ENCODE measurements around the gene LDAH. TPM values are rescaled to one million over a fixed set of nuclear protein-coding genes. Genes with fewer than 3 reads are reported as not detected.

LDAH gene
- total and polyA plus RNA-seq, 3 experiments from 2014 or later: 12.7 to 32.1 (median 31.6) TPM

- DNase-seq: no peak
- Mint-ChIP-seq H3K4me3 (no peak overlapping the region), H3K9me3 (no peaks in the 10 kb centered on the region), H3K27ac (no peak overlapping the region), H3K4me1 (peaks cover 0 to 1% (median 0%) of the 10 kb centered on the region in 3 donors), H3K27me3 (no peaks in the 10 kb centered on the region), H3K36me3 (peaks cover 0 to 59% (median 18%) of the 10 kb centered on the region in 3 donors)
- Histone ChIP-seq H3K36me3 (ENCODE audit: insufficient read depth, low read length) (no peaks in the 10 kb centered on the region), H3K27ac (ENCODE audit: low read depth, low read length) (no peak overlapping the region), H3K9me3 (ENCODE audit: low read length) (no peaks in the 10 kb centered on the region), H3K4me1 (ENCODE audit: insufficient read depth, low read length) (no peaks in the 10 kb centered on the region), H3K27me3 (ENCODE audit: insufficient read depth, low read length, poor library complexity, severe bottlenecking) (no peaks in the 10 kb centered on the region), H3K4me3 (ENCODE audit: low read length) (no peak overlapping the region)
- CTCF ChIA-PET: no interaction called here
- POLR2A ChIA-PET: no interaction called here
These were observed 123.8 kb downstream of the LDAH start for GRCh38 chr2:20698916-20699613.

- H3K4me1 ChIP-seq (ENCODE audit: insufficient read depth, low read length): no peaks in the 10 kb centered on the region
- H3K4me3 ChIP-seq (ENCODE audit: low read length): no peak overlapping the region
- ChIA-PET CTCF (no interaction called here), POLR2A (no interaction called here)
- no peaks in the 10 kb centered on the region for H3K9me3 ChIP-seq (ENCODE audit: low read length)
- H3K27ac ChIP-seq (ENCODE audit: low read depth, low read length): no peak overlapping the region
- Mint-ChIP-seq H3K36me3 (peaks cover 0 to 59% (median 18%) of the 10 kb centered on the region in 3 donors), H3K9me3 (no peaks in the 10 kb centered on the region), H3K27me3 (no peaks in the 10 kb centered on the region), H3K27ac (no peak overlapping the region), H3K4me1 (no peaks in the 10 kb centered on the region), H3K4me3 (no peak overlapping the region)
- H3K36me3 ChIP-seq (ENCODE audit: insufficient read depth, low read length): no peaks in the 10 kb centered on the region
- DNase-seq: no peak
- H3K27me3 ChIP-seq (ENCODE audit: insufficient read depth, low read length, poor library complexity, severe bottlenecking): no peaks in the 10 kb centered on the region
These were observed 125.5 kb downstream of the LDAH start for GRCh38 chr2:20697322-20697934.

- H3K9me3 Mint-ChIP-seq: no peaks in the 10 kb centered on the region
- Histone ChIP-seq H3K9me3 (ENCODE audit: low read length) (no peaks in the 10 kb centered on the region), H3K27me3 (ENCODE audit: insufficient read depth, low read length, poor library complexity, severe bottlenecking) (no peaks in the 10 kb centered on the region), H3K27ac (ENCODE audit: low read depth, low read length) (no peak overlapping the region), H3K4me1 (ENCODE audit: insufficient read depth, low read length) (no peaks in the 10 kb centered on the region), H3K36me3 (ENCODE audit: insufficient read depth, low read length) (no peaks in the 10 kb centered on the region), H3K4me3 (ENCODE audit: low read length) (no peak overlapping the region)
- DNase-seq: no peak
- H3K27ac Mint-ChIP-seq: no peak overlapping the region
- no peaks in the 10 kb centered on the region for H3K27me3 Mint-ChIP-seq
- POLR2A ChIA-PET: no interaction called here
- H3K4me3 Mint-ChIP-seq: no peak overlapping the region
- H3K36me3 Mint-ChIP-seq: peaks cover 0 to 62% (median 21%) of the 10 kb centered on the region in 3 donors
- H3K4me1 Mint-ChIP-seq: no peaks in the 10 kb centered on the region
- CTCF ChIA-PET: no interaction called here
These were observed 126.5 kb downstream of the LDAH start for GRCh38 chr2:20696366-20696765.

- Histone ChIP-seq H3K9me3 (ENCODE audit: low read length) (no peaks in the 10 kb centered on the region), H3K4me3 (ENCODE audit: low read length) (no peak overlapping the region), H3K4me1 (ENCODE audit: insufficient read depth, low read length) (no peaks in the 10 kb centered on the region), H3K27me3 (ENCODE audit: insufficient read depth, low read length, poor library complexity, severe bottlenecking) (no peaks in the 10 kb centered on the region), H3K27ac (ENCODE audit: low read depth, low read length) (no peak overlapping the region), H3K36me3 (ENCODE audit: insufficient read depth, low read length) (no peaks in the 10 kb centered on the region)
- Mint-ChIP-seq H3K9me3 (no peaks in the 10 kb centered on the region), H3K4me3 (no peak overlapping the region), H3K27ac (no peak overlapping the region), H3K4me1 (no peaks in the 10 kb centered on the region), H3K27me3 (no peaks in the 10 kb centered on the region), H3K36me3 (peaks cover 17 to 63% (median 36%) of the 10 kb centered on the region in 3 donors)
- DNase-seq: no peak
- ChIA-PET POLR2A (no interaction called here), CTCF (no interaction called here)
These were observed 129.6 kb downstream of the LDAH start for GRCh38 chr2:20693317-20693716.

- ChIA-PET POLR2A (no interaction called here), CTCF (interaction anchor here (0.8 to 2.0 kb wide), 3 partner anchors 8 to 30 kb away, joined by 3 to 5 read pairs (median 4); no protein-coding TSS in a partner anchor)
- H3K9me3 Mint-ChIP-seq: no peaks in the 10 kb centered on the region
- no peaks in the 10 kb centered on the region for H3K4me1 Mint-ChIP-seq
- H3K36me3 Mint-ChIP-seq: peaks cover 19 to 66% (median 38%) of the 10 kb centered on the region in 3 donors
- no peak overlapping the region for H3K4me3 Mint-ChIP-seq
- H3K4me3 ChIP-seq (ENCODE audit: low read length): no peak overlapping the region
- H3K27me3 ChIP-seq (ENCODE audit: insufficient read depth, low read length, poor library complexity, severe bottlenecking): no peaks in the 10 kb centered on the region
- no peaks in the 10 kb centered on the region for H3K9me3 ChIP-seq (ENCODE audit: low read length)
- no peak overlapping the region for H3K27ac Mint-ChIP-seq
- no peaks in the 10 kb centered on the region for H3K4me1 ChIP-seq (ENCODE audit: insufficient read depth, low read length)
- H3K27ac ChIP-seq (ENCODE audit: low read depth, low read length): no peak overlapping the region
- no peaks in the 10 kb centered on the region for H3K27me3 Mint-ChIP-seq
- no peaks in the 10 kb centered on the region for H3K36me3 ChIP-seq (ENCODE audit: insufficient read depth, low read length)
- DNase-seq: no peak
These were observed 130.8 kb downstream of the LDAH start for GRCh38 chr2:20692081-20692480.

GRCh38 chr2:20691076-20691734, 131.7 kb downstream of the LDAH start:
- Histone ChIP-seq H3K27ac (ENCODE audit: low read depth, low read length) (no peak overlapping the region), H3K4me3 (ENCODE audit: low read length) (no peak overlapping the region), H3K9me3 (ENCODE audit: low read length) (no peaks in the 10 kb centered on the region), H3K4me1 (ENCODE audit: insufficient read depth, low read length) (no peaks in the 10 kb centered on the region), H3K27me3 (ENCODE audit: insufficient read depth, low read length, poor library complexity, severe bottlenecking) (no peaks in the 10 kb centered on the region), H3K36me3 (ENCODE audit: insufficient read depth, low read length) (no peaks in the 10 kb centered on the region)
- H3K9me3 Mint-ChIP-seq: no peaks in the 10 kb centered on the region
- H3K27me3 Mint-ChIP-seq: no peaks in the 10 kb centered on the region
- no peak overlapping the region for H3K4me3 Mint-ChIP-seq
- POLR2A ChIA-PET: no interaction called here
- no peak for DNase-seq
- H3K4me1 Mint-ChIP-seq: no peaks in the 10 kb centered on the region
- H3K27ac Mint-ChIP-seq: no peak overlapping the region
- CTCF ChIA-PET: interaction anchor here (2.0 kb wide), 1 partner anchor 30 kb away, joined by 5 read pairs; no protein-coding TSS in a partner anchor
- peaks cover 27 to 70% (median 43%) of the 10 kb centered on the region in 3 donors for H3K36me3 Mint-ChIP-seq

GRCh38 chr2:20689428-20690264, 133.3 kb downstream of the LDAH start:
- no peak overlapping the region for H3K27ac Mint-ChIP-seq
- H3K27ac ChIP-seq (ENCODE audit: low read depth, low read length): no peak overlapping the region
- H3K36me3 Mint-ChIP-seq: peaks cover 27 to 73% (median 45%) of the 10 kb centered on the region in 3 donors
- no peaks in the 10 kb centered on the region for H3K27me3 ChIP-seq (ENCODE audit: insufficient read depth, low read length, poor library complexity, severe bottlenecking)
- no peak overlapping the region for H3K4me3 ChIP-seq (ENCODE audit: low read length)
- no peak for DNase-seq
- ChIA-PET POLR2A (no interaction called here), CTCF (interaction anchor here (0.9 to 1.0 kb wide), 2 partner anchors 38 to 274 kb away, joined by 3 read pairs; no protein-coding TSS in a partner anchor)
- H3K4me1 ChIP-seq (ENCODE audit: insufficient read depth, low read length): no peaks in the 10 kb centered on the region
- H3K4me1 Mint-ChIP-seq: no peaks in the 10 kb centered on the region
- no peaks in the 10 kb centered on the region for H3K9me3 Mint-ChIP-seq
- H3K27me3 Mint-ChIP-seq: no peaks in the 10 kb centered on the region
- no peaks in the 10 kb centered on the region for H3K9me3 ChIP-seq (ENCODE audit: low read length)
- H3K4me3 Mint-ChIP-seq: no peak overlapping the region
- no peaks in the 10 kb centered on the region for H3K36me3 ChIP-seq (ENCODE audit: insufficient read depth, low read length)
